HepG2 (cell line): ENCODE results near the gene CHD2. TPM values are rescaled to one million over a fixed set of nuclear protein-coding genes. Genes with fewer than 3 reads are reported as not detected.

Source experiments
- ATAC-seq: fragments of 200-7000 bp; cut with Tn5 transposase; 3 replicates; pipeline ENCODE4 v1.9.1; 2020; ENCODE audit warnings: mild to moderate bottlenecking, moderate library complexity
- BruUV-seq: library from RNA; stranded (reverse); fragments of 400-500 nt; replicated peaks from 2 replicates; lab custom pipeline; 2021; lab: Mats Ljungman, UMichigan
- CTCF ChIA-PET: fragments of 300-600 bp; formaldehyde crosslinking; extraction: SDS; loops from one replicate; lab custom pipeline; 2021; ENCODE audit warnings: low total read pairs, inconsistent platforms, low intra/inter-chr PET ratio; lab: Yijun Ruan, JAX
- POLR2A ChIA-PET: fragments of 350-600 bp; sonication (Branson Sonifier 250); formaldehyde crosslinking; loops from one replicate; lab custom pipeline; 2020; ENCODE audit warnings: antibody characterized with exemption, inconsistent platforms; lab: Yijun Ruan, JAX
- DNase-seq: peaks from one replicate; pipeline ENCODE4 v3.0.0-alpha.2; 2015; ENCODE audit warnings: low spot score
- FAIRE-seq: peaks from 3 replicates; lab custom pipeline; 2011; peaks lifted over from hg19 to GRCh38; lab: Jason Lieb, UNC
- H2AFZ ChIP-seq: one replicate; pipeline ENCODE4 v1.6.1; 2011; ENCODE audit warnings: low read length, inconsistent platforms
- H3K27ac ChIP-seq: fragments of 300-600 bp; 3 replicates; pipeline ENCODE4 v1.8.0; 2011; ENCODE audit warnings: mixed run types, mild to moderate bottlenecking, mixed read lengths, low read length, inconsistent platforms; ENCODE audit not compliant: insufficient read depth; ENCODE audit errors: extremely low read length
- H3K27me3 ChIP-seq, 2 experiments: fragments of 200-600 bp in 1 of 2; 2 replicates in 1 of 2; 3 replicates in 1 of 2; pipeline versions ENCODE4 v1.6.0 to v1.8.0; 2011; ENCODE audit warnings: low read length in 2 of 2, mild to moderate bottlenecking in 2 of 2, moderate library complexity in 2 of 2, inconsistent platforms in 1 of 2; ENCODE audit not compliant: insufficient read depth in 2 of 2, control insufficient read depth in 1 of 2
- H3K36me3 ChIP-seq, 2 experiments: fragments of 200-600 bp in 1 of 2; replicated peaks in 1 of 2; 2 replicates in 1 of 2; 3 replicates in 1 of 2; pipeline versions ENCODE4 v1.5.1 to v1.8.0; 2011; ENCODE audit warnings: low read length in 2 of 2, inconsistent platforms in 1 of 2; ENCODE audit not compliant: insufficient read depth in 2 of 2, control insufficient read depth in 1 of 2
- H3K4me1 ChIP-seq: 2 replicates; pipeline ENCODE4 v1.5.1; 2012; ENCODE audit warnings: low read length, inconsistent platforms; ENCODE audit not compliant: insufficient read depth
- H3K4me2 ChIP-seq: 2 replicates; pipeline ENCODE4 v1.6.0; 2011; ENCODE audit warnings: low read depth, low read length, inconsistent platforms
- H3K4me3 ChIP-seq, 3 experiments: fragments of 200-600 bp in 1 of 3; sonication (generic), shearing (Covaris generic) in 1 of 3; replicated peaks in 1 of 3; 2 replicates each; pipeline ENCODE4 v1.5.1; 2011 to 2016; ENCODE audit warnings: low read length in 3 of 3, inconsistent platforms in 2 of 3, low read depth in 2 of 3, mild to moderate bottlenecking in 2 of 3, control low read depth in 1 of 3, mixed read lengths in 1 of 3; ENCODE audit not compliant: insufficient read depth in 1 of 3
- H3K79me2 ChIP-seq: one replicate; pipeline ENCODE4 v1.6.1; 2011; ENCODE audit warnings: low read length, inconsistent platforms; ENCODE audit not compliant: insufficient read depth
- H3K9ac ChIP-seq: 2 replicates; pipeline ENCODE4 v1.6.0; 2011; ENCODE audit warnings: mild to moderate bottlenecking, low read depth, low read length, inconsistent platforms; ENCODE audit not compliant: insufficient read depth
- H3K9me3 ChIP-seq: 2 replicates; pipeline ENCODE4 v1.5.1; 2012; ENCODE audit warnings: mild to moderate bottlenecking, low read length
- H4K20me1 ChIP-seq: 2 replicates; pipeline ENCODE4 v1.6.0; 2011; ENCODE audit warnings: inconsistent platforms, mild to moderate bottlenecking, low read length, moderate library complexity; ENCODE audit not compliant: insufficient read depth
- BRCA1 ChIP-seq: sonication (generic); formaldehyde crosslinking; IDR thresholded peaks from 2 replicates; pipeline ENCODE4 v1.4.0; 2020; ENCODE audit warnings: missing genetic modification reagents
- BRF2 ChIP-seq: sonication (generic); formaldehyde crosslinking; IDR thresholded peaks from 2 replicates; pipeline ENCODE4 v1.8.1; 2022; ENCODE audit warnings: mild to moderate bottlenecking, missing genetic modification reagents
- CENPBD1 ChIP-seq: sonication (generic); formaldehyde crosslinking; IDR thresholded peaks from 2 replicates; pipeline ENCODE4 v1.8.0; 2022; ENCODE audit warnings: missing genetic modification reagents, low read depth, mild to moderate bottlenecking, borderline replicate concordance
- E2F2 ChIP-seq: sonication (generic); formaldehyde crosslinking; IDR thresholded peaks from 2 replicates; pipeline ENCODE4 v1.4.0; 2020; ENCODE audit warnings: missing genetic modification reagents, borderline replicate concordance
- EHMT2 ChIP-seq: fragments of 200-600 bp; sonication (generic); IDR thresholded peaks from 2 replicates; pipeline ENCODE4 v1.7.0; 2017; ENCODE audit warnings: antibody characterized with exemption, low read depth, low read length, borderline replicate concordance
- KDM4B ChIP-seq: sonication (generic); formaldehyde crosslinking; IDR thresholded peaks from 2 replicates; pipeline ENCODE4 v1.4.0; 2020; ENCODE audit warnings: missing genetic modification reagents
- MAFF ChIP-seq: IDR thresholded peaks from 2 replicates; pipeline ENCODE4 v1.6.1; 2011; ENCODE audit warnings: low read depth, low read length, improper control_type of control experiment
- MAFK ChIP-seq, 2 experiments: IDR thresholded peaks in 1 of 2; conservative IDR thresholded peaks in 1 of 2; 2 replicates each; pipeline ENCODE4 v1.6.1; 2011; ENCODE audit warnings: improper control_type of control experiment in 2 of 2, low read length in 2 of 2
- NFYB ChIP-seq: sonication (generic); formaldehyde crosslinking; IDR thresholded peaks from 2 replicates; pipeline ENCODE4 v1.4.0; 2020; ENCODE audit warnings: missing genetic modification reagents
- RBFOX2 ChIP-seq: fragments of 200-400 bp; formaldehyde crosslinking; IDR thresholded peaks from 2 replicates; pipeline ENCODE4 v1.6.1; 2017; ENCODE audit warnings: low read depth, mild to moderate bottlenecking, low read length
- STAT5B ChIP-seq: sonication (generic); formaldehyde crosslinking; IDR thresholded peaks from 2 replicates; pipeline ENCODE4 v1.4.0; 2020; ENCODE audit warnings: missing genetic modification reagents
- TAF15 ChIP-seq: fragments of 200-400 bp; formaldehyde crosslinking; IDR thresholded peaks from one replicate; pipeline ENCODE4 v1.6.1; 2018; ENCODE audit warnings: mild to moderate bottlenecking, low read depth, low read length; ENCODE audit not compliant: poor library complexity, severe bottlenecking
- TCF12 ChIP-seq, 2 experiments: fragments of 450-650 bp in 1 of 2; sonication (generic) in 1 of 2; formaldehyde crosslinking in 1 of 2; IDR thresholded peaks; 2 replicates each; pipeline versions ENCODE4 v1.6.1 to v1.8.0; 2017 to 2022; ENCODE audit warnings: antibody characterized with exemption in 1 of 2, mild to moderate bottlenecking in 1 of 2, missing genetic modification reagents in 1 of 2, moderate library complexity in 1 of 2
- TMF1 ChIP-seq: sonication (generic); formaldehyde crosslinking; IDR thresholded peaks from 2 replicates; pipeline ENCODE4 v1.8.1; 2022; ENCODE audit warnings: low read depth, missing genetic modification reagents
- ZNF329 ChIP-seq: sonication (generic); formaldehyde crosslinking; IDR thresholded peaks from 2 replicates; pipeline ENCODE4 v1.9.0; 2021; ENCODE audit warnings: low read depth, mild to moderate bottlenecking, missing genetic modification reagents
- ZNF446 ChIP-seq: sonication (generic); formaldehyde crosslinking; IDR thresholded peaks from 2 replicates; pipeline ENCODE4 v1.5.0; 2020; ENCODE audit warnings: mild to moderate bottlenecking, missing genetic modification reagents
- ZNF616 ChIP-seq: sonication (generic); formaldehyde crosslinking; IDR thresholded peaks from 2 replicates; pipeline ENCODE4 v1.5.0; 2020; ENCODE audit warnings: low read depth, mild to moderate bottlenecking, missing genetic modification reagents
- ZNF639 ChIP-seq: conservative IDR thresholded peaks from 2 replicates; pipeline ENCODE4 v1.6.1; 2018; ENCODE audit warnings: missing genetic modification reagents
- ZNF713 ChIP-seq: sonication (generic); formaldehyde crosslinking; IDR thresholded peaks from 2 replicates; pipeline ENCODE4 v1.4.0; 2020; ENCODE audit warnings: mild to moderate bottlenecking, missing genetic modification reagents
- WGBS: methylation state at CpG from one replicate; pipeline ENCODE4 v1.1.6; 2017; ENCODE audit warnings: low lambda C conversion rate; 5-methylcytosine and 5-hydroxymethylcytosine counted together
- in situ Hi-C: cut with HindIII; loops from 2 replicates; pipeline ENCODE4 v1.10.0; 2017; ENCODE audit warnings: low pct_unique_long_range_greater_than_20kb; ENCODE audit not compliant: extremely low pct_ligation_motif_present
- intact Hi-C: fragments of 100-400 bp; cut with micrococcal nuclease; formaldehyde crosslinking; loops from one replicate; pipeline ENCODE4 v1.10.0; 2022; ENCODE audit not compliant: unreplicated experiment
- polyA plus RNA-seq, 8 experiments: library from polyadenylated mRNA; depleted of rRNA in 3 of 8; stranded (reverse) in 7 of 8; unstranded in 1 of 8; fragments of >200 nt; fragmentation: Illumina TruSeq in 4 of 8; extraction: Trizol in 4 of 8; gene quantifications; 2 replicates each; pipeline versions ENCODE4 v1.2.1 to v1.2.3, GENCODE V29; 2011 to 2016; ENCODE audit warnings: low read depth in 4 of 8, missing spikeins in 1 of 8, mixed read lengths in 1 of 8; ENCODE audit not compliant: insufficient read depth in 1 of 8
- total RNA-seq, 5 experiments: library from RNA; depleted of rRNA; stranded (reverse); fragments of >200 nt; fragmentation: Illumina TruSeq; extraction: Trizol; gene quantifications; 2 replicates each; pipeline ENCODE4 v1.2.3, GENCODE V29; 2016; ENCODE audit warnings: low read depth in 1 of 5

CHD2 gene
- total and polyA plus RNA-seq, 2 of the 13 experiments (the other 11 are each of a cell fraction or from before 2014, with no cell fraction given) = 54.0 to 54.1 TPM

- Histone ChIP-seq H3K9ac (no peak overlapping the region), H3K79me2 (peaks cover 97% of the 10 kb centered on the region), H3K9me3 (no peaks in the 10 kb centered on the region), H3K4me1 (peaks cover 56% of the 10 kb centered on the region), H3K4me3 (no peak overlapping the region; a peak in 2 of 6 replicates), H3K27me3 (peaks cover 0 to 4% of the 10 kb centered on the region in 2 experiments; a peak in 1 of 5 replicates), H3K36me3 (peaks cover 6 to 46% of the 10 kb centered on the region in 2 experiments), H4K20me1 (peaks cover 49% of the 10 kb centered on the region), H3K4me2 (peak overlapping the region; percentile 70), H2AFZ (no peak overlapping the region), H3K27ac (no peak overlapping the region)
- CTCF ChIA-PET = no interaction called here
- intact Hi-C loops = no loop called here
- BruUV-seq = no TSS peak
- 83% methylated on average over 3 of the region's 3 CpGs for WGBS
- ATAC-seq = no peak
- POLR2A ChIA-PET = interaction anchor here (1.8 to 2.3 kb wide), 2 partner anchors 12 to 56 kb away, joined by 7 to 10 read pairs; partner anchors contain the start of gene CHD2
- no peak for DNase-seq
- in situ Hi-C loops = no loop called here
- TF ChIP-seq E2F2 (CRISPR knock-in tag) (no peak), ZNF713 (CRISPR knock-in tag) (no peak), BRCA1 (CRISPR knock-in tag) (no peak), EHMT2 (no peak), MAFF (peak; percentile 30; the same call in 1 of the 2 replicates), MAFK (conservative IDR thresholded peaks at IDR 0.05 in 1 of 2, IDR thresholded peaks at IDR 0.05 in 1 of 2; ENCODE audit: low read length in 2 of 2) (peak in 1 of 2 experiments; percentile 56; a peak in 1 of 4 replicates), RBFOX2 (peak; percentile 59), TMF1 (CRISPR knock-in tag) (no peak), ZNF446 (CRISPR knock-in tag) (no peak), STAT5B (CRISPR knock-in tag) (no peak), CENPBD1 (CRISPR knock-in tag) (no peak), ZNF329 (CRISPR knock-in tag) (no peak), TAF15 (no peak), KDM4B (CRISPR knock-in tag) (no peak), NFYB (CRISPR knock-in tag) (no peak), TCF12 (IDR thresholded peaks at IDR 0.05) (no peak), TCF12 (CRISPR knock-in tag; IDR thresholded peaks at IDR 0.05) (no peak), ZNF616 (CRISPR knock-in tag) (no peak), BRF2 (no peak), ZNF639 (CRISPR knock-in tag) (no peak)
- FAIRE-seq = no peak
Observed at GRCh38 chr15:92887869-92888268, 12.3 kb upstream of the CHD2 start.
